Measurements from ENCODE around the gene ACAP3. TPM values are rescaled to one million over a fixed set of nuclear protein-coding genes. Genes with fewer than 3 reads are reported as not detected.

Gene ACAP3
- total RNA-seq, 2 experiments from 2014 or later, result 64.4 to 72.3 TPM

- Mint-ChIP-seq H3K27ac (no peak overlapping the region), H3K27me3 (no peaks in the 10 kb centered on the region), H3K36me3 (ENCODE audit: low read depth) (peaks cover 4% of the 10 kb centered on the region), H3K4me1 (no peaks in the 10 kb centered on the region), H3K9me3 (no peaks in the 10 kb centered on the region), H3K4me3 (no peak overlapping the region)
- DNase-seq, result no peak
- ChIA-PET CTCF (interaction anchor here (0.6 to 1.0 kb wide), 2 partner anchors 84 to 171 kb away, joined by 3 to 5 read pairs; no protein-coding TSS in a partner anchor), POLR2A (no interaction called here)
Measured at GRCh38 chr1:1293263-1294249, 14.2 kb downstream of the ACAP3 start.

GRCh38 chr1:1292851-1293250 is 14.9 kb downstream of the ACAP3 start:
- H3K4me1 Mint-ChIP-seq, result no peaks in the 10 kb centered on the region
- H3K36me3 Mint-ChIP-seq (ENCODE audit: low read depth), result peaks cover 4% of the 10 kb centered on the region
- ChIA-PET CTCF (interaction anchor here (0.6 to 3.2 kb wide), 5 partner anchors 11 to 260 kb away, joined by 3 to 36 read pairs (median 4); no protein-coding TSS in a partner anchor), POLR2A (no interaction called here)
- H3K27me3 Mint-ChIP-seq, result no peaks in the 10 kb centered on the region
- H3K27ac Mint-ChIP-seq, result no peak overlapping the region
- H3K4me3 Mint-ChIP-seq, result no peak overlapping the region
- no peaks in the 10 kb centered on the region for H3K9me3 Mint-ChIP-seq
- DNase-seq, result no peak

- H3K4me1 Mint-ChIP-seq, result no peaks in the 10 kb centered on the region
- no peak overlapping the region for H3K27ac Mint-ChIP-seq
- no peaks in the 10 kb centered on the region for H3K27me3 Mint-ChIP-seq
- ChIA-PET POLR2A (interaction anchor here (1.1 to 2.4 kb wide), 5 partner anchors 9 to 176 kb away, joined by 3 to 11 read pairs (median 3); partner anchors contain the start of genes AURKAIP1 and C1orf159), CTCF (interaction anchor here (0.6 to 3.2 kb wide), 8 partner anchors 10 to 308 kb away, joined by 4 to 36 read pairs (median 5); partner anchors contain the start of gene UBE2J2)
- DNase-seq, result no peak
- peaks cover 4% of the 10 kb centered on the region for H3K36me3 Mint-ChIP-seq (ENCODE audit: low read depth)
- H3K9me3 Mint-ChIP-seq, result no peaks in the 10 kb centered on the region
- no peak overlapping the region for H3K4me3 Mint-ChIP-seq
Measured at GRCh38 chr1:1292442-1292779, 15.3 kb downstream of the ACAP3 start.

GRCh38 chr1:1291548-1292441 is 15.9 kb downstream of the ACAP3 start:
- Mint-ChIP-seq H3K27me3 (no peaks in the 10 kb centered on the region), H3K4me1 (no peaks in the 10 kb centered on the region), H3K4me3 (no peak overlapping the region), H3K9me3 (no peaks in the 10 kb centered on the region), H3K27ac (no peak overlapping the region), H3K36me3 (ENCODE audit: low read depth) (peaks cover 4% of the 10 kb centered on the region)
- ChIA-PET CTCF (interaction anchor here (0.6 to 3.2 kb wide), 9 partner anchors 10 to 307 kb away, joined by 4 to 36 read pairs (median 4); partner anchors contain the start of gene UBE2J2), POLR2A (interaction anchor here (1.1 to 2.4 kb wide), 5 partner anchors 9 to 175 kb away, joined by 3 to 11 read pairs (median 3); partner anchors contain the start of genes AURKAIP1 and C1orf159)
- DNase-seq, result peak; percentile 72

GRCh38 chr1:1291023-1291528 is 16.7 kb downstream of the ACAP3 start:
- ChIA-PET CTCF (interaction anchor here (0.7 to 3.2 kb wide), 7 partner anchors 9 to 272 kb away, joined by 3 to 36 read pairs (median 4); no protein-coding TSS in a partner anchor), POLR2A (interaction anchor here (1.1 to 2.4 kb wide), 5 partner anchors 8 to 175 kb away, joined by 3 to 11 read pairs (median 3); partner anchors contain the start of genes AURKAIP1 and C1orf159)
- no peaks in the 10 kb centered on the region for H3K4me1 Mint-ChIP-seq
- no peaks in the 10 kb centered on the region for H3K27me3 Mint-ChIP-seq
- no peak for DNase-seq
- no peaks in the 10 kb centered on the region for H3K9me3 Mint-ChIP-seq
- no peak overlapping the region for H3K27ac Mint-ChIP-seq
- H3K4me3 Mint-ChIP-seq, result no peak overlapping the region
- peaks cover 4% of the 10 kb centered on the region for H3K36me3 Mint-ChIP-seq (ENCODE audit: low read depth)

- Mint-ChIP-seq H3K27ac (no peak overlapping the region), H3K36me3 (ENCODE audit: low read depth) (peaks cover 4% of the 10 kb centered on the region), H3K27me3 (no peaks in the 10 kb centered on the region), H3K9me3 (no peaks in the 10 kb centered on the region), H3K4me3 (no peak overlapping the region), H3K4me1 (no peaks in the 10 kb centered on the region)
- DNase-seq, result peak; percentile 62
- POLR2A ChIA-PET, result interaction anchor here (2.4 kb wide), 1 partner anchor 174 kb away, joined by 11 read pairs; the partner anchor contains the start of gene C1orf159
- CTCF ChIA-PET, result interaction anchor here (1.0 to 3.2 kb wide), 4 partner anchors 15 to 249 kb away, joined by 3 to 36 read pairs (median 6); no protein-coding TSS in a partner anchor
Measured at GRCh38 chr1:1290238-1290731, 17.4 kb downstream of the ACAP3 start.

GRCh38 chr1:1287288-1288110 is 20.2 kb downstream of the ACAP3 start:
- no peak for DNase-seq
- ChIA-PET POLR2A (no interaction called here), CTCF (no interaction called here)
- Mint-ChIP-seq H3K4me1 (peaks cover 3% of the 10 kb centered on the region), H3K9me3 (no peaks in the 10 kb centered on the region), H3K4me3 (no peak overlapping the region), H3K27me3 (no peaks in the 10 kb centered on the region), H3K36me3 (ENCODE audit: low read depth) (peaks cover 4% of the 10 kb centered on the region), H3K27ac (no peak overlapping the region)

GRCh38 chr1:1286313-1287261 is 21.1 kb downstream of the ACAP3 start:
- POLR2A ChIA-PET, result no interaction called here
- Mint-ChIP-seq H3K4me3 (no peak overlapping the region), H3K9me3 (no peaks in the 10 kb centered on the region), H3K36me3 (ENCODE audit: low read depth) (no peaks in the 10 kb centered on the region), H3K27ac (no peak overlapping the region), H3K4me1 (peaks cover 3% of the 10 kb centered on the region), H3K27me3 (no peaks in the 10 kb centered on the region)
- CTCF ChIA-PET, result no interaction called here
- DNase-seq, result no peak

GRCh38 chr1:1285611-1286311 is 22.0 kb downstream of the ACAP3 start:
- no peak overlapping the region for H3K27ac Mint-ChIP-seq
- POLR2A ChIA-PET, result no interaction called here
- H3K4me1 Mint-ChIP-seq, result peaks cover 3% of the 10 kb centered on the region

GRCh38 chr1:1285102-1285571 is 22.6 kb downstream of the ACAP3 start:
- H3K4me3 Mint-ChIP-seq, result no peak overlapping the region
- no peaks in the 10 kb centered on the region for H3K9me3 Mint-ChIP-seq
- no peak overlapping the region for H3K27ac Mint-ChIP-seq
- H3K36me3 Mint-ChIP-seq (ENCODE audit: low read depth), result no peaks in the 10 kb centered on the region
- no peak for DNase-seq
- ChIA-PET POLR2A (interaction anchor here (1.0 kb wide), 1 partner anchor 20 kb away, joined by 3 read pairs; no protein-coding TSS in a partner anchor), CTCF (no interaction called here)
- peaks cover 3% of the 10 kb centered on the region for H3K4me1 Mint-ChIP-seq
- no peaks in the 10 kb centered on the region for H3K27me3 Mint-ChIP-seq

More at GRCh38 chr1:1285611-1286311, 22.0 kb downstream of the ACAP3 start:
- no peak for DNase-seq
- CTCF ChIA-PET, result no interaction called here
- H3K9me3 Mint-ChIP-seq, result no peaks in the 10 kb centered on the region
- no peaks in the 10 kb centered on the region for H3K27me3 Mint-ChIP-seq
- no peaks in the 10 kb centered on the region for H3K36me3 Mint-ChIP-seq (ENCODE audit: low read depth)
- no peak overlapping the region for H3K4me3 Mint-ChIP-seq

Measured in activated CD4-positive, alpha-beta memory T cell treated with anti-CD3 and anti-CD28 coated beads, Interleukin-2, amount 10 ng/mL, durations not matched to agents 7 days and 5 days (primary cell).